Ishikawa (cell line): Measurements from ENCODE around the gene NCKIPSD.

Source experiments
- CREB1 ChIP-seq: IDR thresholded peaks from 2 replicates; pipeline ENCODE4 v1.6.1; 2012; ENCODE audit warnings: low read depth
- EGR1 ChIP-seq: IDR thresholded peaks from 2 replicates; pipeline ENCODE4 v1.6.1; 2012
- EP300 ChIP-seq: IDR thresholded peaks from 2 replicates; pipeline ENCODE4 v1.6.1; 2012; ENCODE audit warnings: borderline replicate concordance
- FOXM1 ChIP-seq: IDR thresholded peaks from 2 replicates; pipeline ENCODE4 v1.6.1; 2012; ENCODE audit warnings: low read depth, borderline replicate concordance
- NFIC ChIP-seq: IDR thresholded peaks from 2 replicates; pipeline ENCODE4 v1.6.1; 2012
- RAD21 ChIP-seq: IDR thresholded peaks from 2 replicates; pipeline ENCODE4 v1.6.1; 2012; ENCODE audit warnings: low read depth
- TCF12 ChIP-seq: IDR thresholded peaks from 2 replicates; pipeline ENCODE4 v1.6.1; 2012; ENCODE audit warnings: low read depth
- YY1 ChIP-seq: IDR thresholded peaks from 2 replicates; pipeline ENCODE4 v1.6.1; 2012; ENCODE audit warnings: low read depth
- TF ChIP-seq, protein P1 (sequence below): IDR thresholded peaks from 2 replicates; pipeline ENCODE4 v1.6.1; 2012
- TF ChIP-seq, protein P2 (sequence below): IDR thresholded peaks from 2 replicates; pipeline ENCODE4 v1.6.1; 2012; ENCODE audit warnings: low read depth, mild to moderate bottlenecking
- TF ChIP-seq, protein P3 (sequence below): IDR thresholded peaks from 2 replicates; pipeline ENCODE4 v1.6.1; 2012

DNA sequence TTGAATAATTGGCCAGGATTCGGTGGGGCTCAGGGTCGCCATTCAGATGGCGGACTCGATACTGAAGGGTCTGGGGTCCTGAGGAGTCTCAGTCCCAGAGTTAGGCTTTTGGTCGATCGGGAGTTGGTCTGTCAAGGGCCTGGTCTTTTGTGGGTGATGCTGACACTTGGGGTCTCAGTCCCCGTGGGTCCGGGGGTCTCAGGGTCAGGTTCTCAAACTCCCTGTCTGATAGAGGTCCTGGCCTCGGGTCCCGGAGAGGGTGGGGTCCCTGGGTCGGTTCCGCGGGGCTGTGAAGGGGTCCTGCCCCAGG is 467 bp downstream of the NCKIPSD start:
- no peak for TF ChIP-seq EP300
- TF ChIP-seq, protein P1, sequence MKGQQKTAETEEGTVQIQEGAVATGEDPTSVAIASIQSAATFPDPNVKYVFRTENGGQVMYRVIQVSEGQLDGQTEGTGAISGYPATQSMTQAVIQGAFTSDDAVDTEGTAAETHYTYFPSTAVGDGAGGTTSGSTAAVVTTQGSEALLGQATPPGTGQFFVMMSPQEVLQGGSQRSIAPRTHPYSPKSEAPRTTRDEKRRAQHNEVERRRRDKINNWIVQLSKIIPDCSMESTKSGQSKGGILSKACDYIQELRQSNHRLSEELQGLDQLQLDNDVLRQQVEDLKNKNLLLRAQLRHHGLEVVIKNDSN, result no peak
- no peak for TF ChIP-seq CREB1
- no peak for TF ChIP-seq TCF12
- TF ChIP-seq RAD21, result no peak
- no peak for TF ChIP-seq YY1
- TF ChIP-seq EGR1, result no peak
- no peak for TF ChIP-seq FOXM1
- TF ChIP-seq NFIC, result no peak
- TF ChIP-seq, protein P2, sequence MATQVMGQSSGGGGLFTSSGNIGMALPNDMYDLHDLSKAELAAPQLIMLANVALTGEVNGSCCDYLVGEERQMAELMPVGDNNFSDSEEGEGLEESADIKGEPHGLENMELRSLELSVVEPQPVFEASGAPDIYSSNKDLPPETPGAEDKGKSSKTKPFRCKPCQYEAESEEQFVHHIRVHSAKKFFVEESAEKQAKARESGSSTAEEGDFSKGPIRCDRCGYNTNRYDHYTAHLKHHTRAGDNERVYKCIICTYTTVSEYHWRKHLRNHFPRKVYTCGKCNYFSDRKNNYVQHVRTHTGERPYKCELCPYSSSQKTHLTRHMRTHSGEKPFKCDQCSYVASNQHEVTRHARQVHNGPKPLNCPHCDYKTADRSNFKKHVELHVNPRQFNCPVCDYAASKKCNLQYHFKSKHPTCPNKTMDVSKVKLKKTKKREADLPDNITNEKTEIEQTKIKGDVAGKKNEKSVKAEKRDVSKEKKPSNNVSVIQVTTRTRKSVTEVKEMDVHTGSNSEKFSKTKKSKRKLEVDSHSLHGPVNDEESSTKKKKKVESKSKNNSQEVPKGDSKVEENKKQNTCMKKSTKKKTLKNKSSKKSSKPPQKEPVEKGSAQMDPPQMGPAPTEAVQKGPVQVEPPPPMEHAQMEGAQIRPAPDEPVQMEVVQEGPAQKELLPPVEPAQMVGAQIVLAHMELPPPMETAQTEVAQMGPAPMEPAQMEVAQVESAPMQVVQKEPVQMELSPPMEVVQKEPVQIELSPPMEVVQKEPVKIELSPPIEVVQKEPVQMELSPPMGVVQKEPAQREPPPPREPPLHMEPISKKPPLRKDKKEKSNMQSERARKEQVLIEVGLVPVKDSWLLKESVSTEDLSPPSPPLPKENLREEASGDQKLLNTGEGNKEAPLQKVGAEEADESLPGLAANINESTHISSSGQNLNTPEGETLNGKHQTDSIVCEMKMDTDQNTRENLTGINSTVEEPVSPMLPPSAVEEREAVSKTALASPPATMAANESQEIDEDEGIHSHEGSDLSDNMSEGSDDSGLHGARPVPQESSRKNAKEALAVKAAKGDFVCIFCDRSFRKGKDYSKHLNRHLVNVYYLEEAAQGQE, result no peak
- TF ChIP-seq, protein P3, sequence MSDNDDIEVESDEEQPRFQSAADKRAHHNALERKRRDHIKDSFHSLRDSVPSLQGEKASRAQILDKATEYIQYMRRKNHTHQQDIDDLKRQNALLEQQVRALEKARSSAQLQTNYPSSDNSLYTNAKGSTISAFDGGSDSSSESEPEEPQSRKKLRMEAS, result no peak
